Osteoblast (primary cell): ENCODE measurements around the gene MIAT. TPM values are rescaled to one million over a fixed set of nuclear protein-coding genes. Genes with fewer than 3 reads are reported as not detected.
"Not testable (repeated sequence)": the region's sequence is repeated elsewhere in the genome, so short reads cannot be mapped to it uniquely, and the experiment has no call there.

Source experiments
- DNase-seq: peaks from one replicate; pipeline ENCODE4 v3.0.0; 2011; ENCODE audit warnings: low spot score, mixed read lengths; ENCODE audit not compliant: insufficient read length; ENCODE audit errors: missing footprints
- H2AFZ ChIP-seq: 2 replicates; pipeline ENCODE4 v1.6.0; 2011; ENCODE audit warnings: mild to moderate bottlenecking, low read length
- H3K27ac ChIP-seq: 2 replicates; pipeline ENCODE4 v1.5.1; 2011; ENCODE audit warnings: mild to moderate bottlenecking, low read depth, low read length, moderate library complexity
- H3K27me3 ChIP-seq: 2 replicates; pipeline ENCODE4 v1.6.0; 2012; ENCODE audit warnings: mild to moderate bottlenecking, control low read depth, inconsistent platforms, low read length, moderate library complexity; ENCODE audit not compliant: insufficient read depth
- H3K36me3 ChIP-seq: 2 replicates; pipeline ENCODE4 v1.5.1; 2011; ENCODE audit warnings: mild to moderate bottlenecking, low read length, control low read depth, moderate library complexity; ENCODE audit not compliant: insufficient read depth
- H3K4me1 ChIP-seq: 2 replicates; pipeline ENCODE4 v1.5.1; 2011; ENCODE audit warnings: mild to moderate bottlenecking, low read length, control low read depth, moderate library complexity; ENCODE audit not compliant: insufficient read depth
- H3K4me2 ChIP-seq: 2 replicates; pipeline ENCODE4 v1.6.0; 2011; ENCODE audit warnings: mild to moderate bottlenecking, low read length; ENCODE audit not compliant: insufficient read depth
- H3K4me3 ChIP-seq: fragments of 200-600 bp; sonication (generic); 3 replicates; pipeline ENCODE4 v1.5.1; 2012; ENCODE audit warnings: mild to moderate bottlenecking, low read length, inconsistent platforms; ENCODE audit not compliant: insufficient read depth
- H3K79me2 ChIP-seq: 2 replicates; pipeline ENCODE4 v1.6.0; 2012; ENCODE audit warnings: mild to moderate bottlenecking, low read length, control low read depth, inconsistent platforms; ENCODE audit not compliant: insufficient read depth
- H3K9me3 ChIP-seq: 2 replicates; pipeline ENCODE4 v1.5.1; 2011; ENCODE audit warnings: low read depth, low read length, control low read depth
- H4K20me1 ChIP-seq: 2 replicates; pipeline ENCODE4 v1.6.0; 2012; ENCODE audit warnings: mild to moderate bottlenecking, low read length, control low read depth; ENCODE audit not compliant: insufficient read depth
- CTCF ChIP-seq: IDR thresholded peaks from 2 replicates; pipeline ENCODE4 v1.5.1; 2011; ENCODE audit warnings: mild to moderate bottlenecking, low read depth, low read length, moderate library complexity; ENCODE audit errors: extremely low read depth
- total RNA-seq: library from RNA; depleted of rRNA; stranded (reverse); fragments of >200 nt; gene quantifications from 2 replicates; pipeline ENCODE4 v1.2.3, GENCODE V29; 2012

Gene MIAT
- total RNA-seq, 1 donor = 1.8 TPM

- Histone ChIP-seq H3K79me2 (no peaks in the 10 kb centered on the region), H4K20me1 (no peaks in the 10 kb centered on the region), H2AFZ (peak overlapping the region; percentile 30), H3K9me3 (no peaks in the 10 kb centered on the region), H3K27ac (peak overlapping the region; percentile 65), H3K4me3 (no peak overlapping the region), H3K4me2 (peak overlapping the region; percentile 67), H3K4me1 (peaks cover 20% of the 10 kb centered on the region), H3K27me3 (peaks cover 9% of the 10 kb centered on the region), H3K36me3 (no peaks in the 10 kb centered on the region)
- peak; percentile 95 for DNase-seq
- no peak for TF ChIP-seq CTCF
Measured at GRCh38 chr22:26610072-26610958, 47.1 kb upstream of the MIAT start.

GRCh38 chr22:26610996-26611395 is 46.4 kb upstream of the MIAT start:
- no peak for TF ChIP-seq CTCF
- Histone ChIP-seq H3K4me3 (no peak overlapping the region), H3K9me3 (no peaks in the 10 kb centered on the region), H3K79me2 (no peaks in the 10 kb centered on the region), H2AFZ (no peak overlapping the region), H3K36me3 (no peaks in the 10 kb centered on the region), H4K20me1 (no peaks in the 10 kb centered on the region), H3K27me3 (peaks cover 9% of the 10 kb centered on the region), H3K4me1 (peaks cover 20% of the 10 kb centered on the region), H3K27ac (peak overlapping the region; percentile 65), H3K4me2 (peak overlapping the region; percentile 67)
- peak; percentile 82 for DNase-seq

GRCh38 chr22:26612652-26613051 is 44.7 kb upstream of the MIAT start:
- DNase-seq = no peak
- Histone ChIP-seq H4K20me1 (no peaks in the 10 kb centered on the region), H3K27ac (no peak overlapping the region), H2AFZ (no peak overlapping the region), H3K79me2 (no peaks in the 10 kb centered on the region), H3K27me3 (peaks cover 9% of the 10 kb centered on the region), H3K36me3 (no peaks in the 10 kb centered on the region), H3K4me1 (peaks cover 15% of the 10 kb centered on the region), H3K4me2 (no peak overlapping the region), H3K4me3 (no peak overlapping the region), H3K9me3 (no peaks in the 10 kb centered on the region)
- TF ChIP-seq CTCF = no peak

GRCh38 chr22:26613753-26614152 is 43.6 kb upstream of the MIAT start:
- H3K4me3 ChIP-seq, H4K20me1 ChIP-seq, H3K27ac ChIP-seq, H2AFZ ChIP-seq, H3K4me2 ChIP-seq, H3K27me3 ChIP-seq, H3K36me3 ChIP-seq, DNase-seq, H3K9me3 ChIP-seq, H3K79me2 ChIP-seq: not testable (repeated sequence)
- peaks cover 15% of the 10 kb centered on the region for H3K4me1 ChIP-seq
